Measurements from ENCODE around the gene CAMK2N2.

GRCh38 chr3:184258926-184259325, 2.4 kb downstream of the CAMK2N2 start:
- TF ChIP-seq CTCF (IDR thresholded peaks at IDR 0.05) = no peak
- TF ChIP-seq POLR2A (IDR thresholded peaks at IDR 0.05) = no peak
